Esophagus muscularis mucosa (tissue), 4 donors: Measurements from ENCODE around the gene TUBGCP6. TPM values are rescaled to one million over a fixed set of nuclear protein-coding genes. Genes with fewer than 3 reads are reported as not detected.

Source experiments
- DNase-seq: peaks from one replicate; pipeline ENCODE4 v3.0.0-alpha.2; 2017; ENCODE audit errors: extremely low spot score
- H3K27ac ChIP-seq, 4 donors: fragments of 200-600 bp; sonication (generic); replicated peaks in 1 of 4; 1 replicate in 3 of 4; 2 replicates in 1 of 4; pipeline ENCODE4 v1.5.1; 2016 to 2019; ENCODE audit warnings: mild to moderate bottlenecking in 1 of 4
- H3K27me3 ChIP-seq, 4 donors: fragments of 200-600 bp; sonication (generic); one replicate each; pipeline versions ENCODE4 v1.5.1 to v1.6.0; 2016 to 2019
- H3K36me3 ChIP-seq, 4 donors: fragments of 200-600 bp; sonication (generic); one replicate each; pipeline ENCODE4 v1.5.1; 2016 to 2019
- H3K4me1 ChIP-seq, 4 donors: fragments of 200-600 bp; sonication (generic); one replicate each; pipeline ENCODE4 v1.5.1; 2016 to 2019
- H3K4me3 ChIP-seq, 4 donors: fragments of 200-600 bp; sonication (generic); 1 replicate in 2 of 4; 2 replicates in 2 of 4; pipeline ENCODE4 v1.5.1; 2016 to 2019; ENCODE audit warnings: mild to moderate bottlenecking in 4 of 4, moderate library complexity in 1 of 4
- H3K9me3 ChIP-seq, 4 donors: fragments of 200-600 bp; sonication (generic); 1 replicate in 3 of 4; 2 replicates in 1 of 4; pipeline ENCODE4 v1.5.1; 2016 to 2019
- CTCF ChIP-seq, 3 experiments: fragments of 200-600 bp in 2 of 3; fragments of 450-650 bp in 1 of 3; sonication (generic) in 2 of 3; IDR thresholded peaks; one replicate each; pipeline ENCODE4 v1.5.1; 2017 to 2019; ENCODE audit warnings: antibody characterized with exemption in 3 of 3, mild to moderate bottlenecking in 2 of 3, moderate library complexity in 1 of 3
- EP300 ChIP-seq: sonication (generic); formaldehyde crosslinking; IDR thresholded peaks from one replicate; pipeline ENCODE4 v1.6.1; 2017; ENCODE audit warnings: antibody characterized with exemption
- POLR2A ChIP-seq: fragments of 450-650 bp; IDR thresholded peaks from one replicate; pipeline ENCODE4 v1.6.1; 2017; ENCODE audit warnings: antibody characterized with exemption, moderate library complexity, mild to moderate bottlenecking, low read depth
- POLR2AphosphoS5 ChIP-seq, 2 donors: sonication (generic); formaldehyde crosslinking; IDR thresholded peaks; one replicate each; pipeline ENCODE4 v1.6.1; 2017; ENCODE audit warnings: antibody characterized with exemption in 2 of 2
- WGBS: methylation state at CpG from one replicate; pipeline ENCODE4 v1.1.5; 2018; 5-methylcytosine and 5-hydroxymethylcytosine counted together
- intact Hi-C: fragments of 100-400 bp; cut with DNase I; formaldehyde crosslinking; loops from one replicate; pipeline ENCODE4 v1.15.1; 2023
- total RNA-seq, 4 donors: library from RNA; depleted of rRNA; stranded (reverse); fragments of >200 nt; gene quantifications; one replicate each; pipeline versions ENCODE4 v1.1.0 to v1.2.1, GENCODE V29; 2016

TUBGCP6 gene
- total RNA-seq, 4 donors from 2014 or later, result 20.2 to 38.0 (median 30.0) TPM

GRCh38 chr22:50286275-50286674, 41.5 kb upstream of the TUBGCP6 start:
- Histone ChIP-seq H3K4me1 (peaks cover 11 to 34% (median 17%) of the 10 kb centered on the region in 4 donors), H3K4me3 (no peak overlapping the region), H3K9me3 (no peaks in the 10 kb centered on the region), H3K36me3 (peaks cover 78 to 96% (median 95%) of the 10 kb centered on the region in 4 donors), H3K27me3 (no peaks in the 10 kb centered on the region), H3K27ac (no peak overlapping the region)
- WGBS, result 90% methylated on average over 16 of the region's 21 CpGs
- DNase-seq, result no peak
- TF ChIP-seq POLR2A (no peak), POLR2AphosphoS5 (IDR thresholded peaks at IDR 0.05) (no peak), EP300 (no peak), CTCF (IDR thresholded peaks at IDR 0.05) (no peak)
- intact Hi-C loops, result no loop called here

DNA sequence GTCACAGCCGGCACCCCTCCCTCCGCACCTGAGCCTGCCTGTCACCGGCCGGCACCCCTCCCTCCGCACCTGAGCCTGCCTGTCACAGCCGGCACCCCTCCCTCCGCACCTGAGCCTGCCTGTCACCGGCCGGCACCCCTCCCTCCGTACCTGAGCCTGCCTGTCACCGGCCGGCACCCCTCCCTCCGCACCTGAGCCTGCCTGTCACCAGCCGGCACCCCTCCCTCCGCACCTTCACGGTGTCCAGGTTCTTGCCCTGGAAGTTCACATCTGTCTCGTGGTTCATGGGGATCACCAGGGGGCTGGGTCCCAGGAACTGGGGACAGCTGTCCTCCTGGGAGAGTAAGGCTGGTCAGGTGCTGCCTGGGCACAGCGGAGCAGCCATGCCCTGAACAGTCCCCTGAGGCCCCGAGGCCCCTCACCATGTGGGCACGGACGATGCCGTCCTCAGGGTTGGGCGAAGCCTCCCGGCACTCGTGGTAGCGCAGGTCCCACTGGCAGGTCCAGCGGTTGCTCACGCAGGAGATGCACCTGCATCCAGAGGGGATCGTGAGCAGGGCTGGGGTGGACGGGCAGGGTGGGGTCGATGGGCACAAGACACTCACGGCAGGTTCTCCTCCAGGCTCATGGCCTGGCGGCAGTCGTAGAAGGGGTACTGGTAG, 40.9 kb upstream of the TUBGCP6 start:
- intact Hi-C loops, result no loop called here
- no peaks in the 10 kb centered on the region for H3K9me3 ChIP-seq
- H3K27me3 ChIP-seq, result no peaks in the 10 kb centered on the region
- no peak overlapping the region for H3K4me3 ChIP-seq
- H3K27ac ChIP-seq, result no peak overlapping the region
- no peak for DNase-seq
- WGBS, result 90% methylated on average over 22 of the region's 34 CpGs
- peaks cover 84 to 96% (median 95%) of the 10 kb centered on the region in 4 donors for H3K36me3 ChIP-seq
- peaks cover 11 to 30% (median 16%) of the 10 kb centered on the region in 4 donors for H3K4me1 ChIP-seq
- TF ChIP-seq POLR2AphosphoS5 (IDR thresholded peaks at IDR 0.05) (no peak), EP300 (no peak), CTCF (IDR thresholded peaks at IDR 0.05) (no peak), POLR2A (no peak)

DNA sequence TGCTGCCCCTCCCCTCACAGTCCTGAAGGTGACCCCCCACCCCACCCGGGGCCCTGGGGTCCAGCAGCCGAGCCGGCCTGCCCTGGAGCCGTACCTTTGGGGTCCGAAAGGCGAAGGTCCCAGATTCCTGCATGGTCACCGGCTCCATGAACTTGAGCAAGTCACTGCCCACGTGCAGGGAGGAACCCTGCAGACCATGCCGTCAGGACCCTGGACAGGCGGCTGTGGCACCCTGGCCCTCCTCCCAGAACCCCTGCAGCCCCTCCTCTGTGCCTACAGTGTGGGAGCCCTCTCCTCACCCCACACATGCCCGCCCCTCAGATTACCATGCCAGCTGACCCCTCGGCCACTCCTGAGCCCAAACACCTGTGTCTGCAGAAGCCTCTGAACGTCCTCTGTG, 39.7 kb upstream of the TUBGCP6 start:
- Histone ChIP-seq H3K27ac (no peak overlapping the region), H3K4me1 (peaks cover 10 to 20% (median 11%) of the 10 kb centered on the region in 4 donors), H3K9me3 (no peaks in the 10 kb centered on the region), H3K36me3 (peaks cover 89 to 96% (median 96%) of the 10 kb centered on the region in 4 donors), H3K4me3 (no peak overlapping the region), H3K27me3 (no peaks in the 10 kb centered on the region)
- intact Hi-C loops, result no loop called here
- 87% methylated on average over 4 of the region's 13 CpGs for WGBS
- TF ChIP-seq EP300, result no peak
- no peak for TF ChIP-seq CTCF (IDR thresholded peaks at IDR 0.05)
- TF ChIP-seq POLR2AphosphoS5 (IDR thresholded peaks at IDR 0.05), result no peak
- TF ChIP-seq POLR2A, result no peak
- no peak for DNase-seq

GRCh38 chr22:50283821-50284220, 39.0 kb upstream of the TUBGCP6 start:
- no peak overlapping the region for H3K4me3 ChIP-seq
- WGBS, result 90% methylated on average over 15 of the region's 30 CpGs
- H3K27ac ChIP-seq, result no peak overlapping the region
- intact Hi-C loops, result no loop called here
- H3K36me3 ChIP-seq, result peaks cover 89 to 96% (median 96%) of the 10 kb centered on the region in 4 donors
- DNase-seq, result no peak
- no peaks in the 10 kb centered on the region for H3K9me3 ChIP-seq
- peaks cover 10 to 18% (median 11%) of the 10 kb centered on the region in 4 donors for H3K4me1 ChIP-seq
- TF ChIP-seq CTCF (IDR thresholded peaks at IDR 0.05) (no peak), POLR2AphosphoS5 (IDR thresholded peaks at IDR 0.05) (no peak), EP300 (no peak), POLR2A (no peak)
- H3K27me3 ChIP-seq, result no peaks in the 10 kb centered on the region
